HEK293 (cell line): ENCODE results near the gene SCN10A.

Experiments
- EGR2 ChIP-seq: fragments of 450-650 bp; formaldehyde crosslinking; IDR thresholded peaks from 2 replicates; pipeline ENCODE4 v1.5.1; 2016; ENCODE audit warnings: low read depth, missing biosample characterization, missing genetic modification characterization
- GLIS1 ChIP-seq: fragments of 450-650 bp; formaldehyde crosslinking; IDR thresholded peaks from 2 replicates; pipeline ENCODE4 v1.5.1; 2016; ENCODE audit warnings: missing biosample characterization, missing genetic modification characterization
- GLIS2 ChIP-seq: fragments of 450-650 bp; formaldehyde crosslinking; IDR thresholded peaks from 2 replicates; pipeline ENCODE4 v1.5.1; 2016; ENCODE audit warnings: missing biosample characterization, missing genetic modification characterization
- KLF9 ChIP-seq: fragments of 450-650 bp; formaldehyde crosslinking; IDR thresholded peaks from 2 replicates; pipeline ENCODE4 v1.5.1; 2016; ENCODE audit warnings: missing biosample characterization, missing genetic modification characterization, low read depth
- MEIS1 ChIP-seq: sonication (generic); formaldehyde crosslinking; IDR thresholded peaks from 2 replicates; pipeline ENCODE4 v1.8.1; 2022; ENCODE audit warnings: missing genetic modification reagents, mild to moderate bottlenecking, borderline replicate concordance
- SCRT2 ChIP-seq: fragments of 450-650 bp; formaldehyde crosslinking; IDR thresholded peaks from 2 replicates; pipeline ENCODE4 v1.5.1; 2016; ENCODE audit warnings: missing biosample characterization, missing genetic modification characterization
- TCF7L2 ChIP-seq: IDR thresholded peaks from 2 replicates; pipeline ENCODE4 v1.6.1; 2011; ENCODE audit warnings: low read depth, mild to moderate bottlenecking, inconsistent platforms, low read length, moderate library complexity, borderline replicate concordance
- TRIM28 ChIP-seq: IDR thresholded peaks from 2 replicates; pipeline ENCODE4 v1.6.1; 2011; ENCODE audit warnings: low read length, control low read depth, borderline replicate concordance
- ZBTB1 ChIP-seq: fragments of 450-650 bp; formaldehyde crosslinking; IDR thresholded peaks from 2 replicates; pipeline ENCODE4 v1.5.1; 2016; ENCODE audit warnings: missing biosample characterization, missing genetic modification characterization
- ZFP37 ChIP-seq: fragments of 450-650 bp; formaldehyde crosslinking; IDR thresholded peaks from 2 replicates; pipeline ENCODE4 v1.5.1; 2016; ENCODE audit warnings: missing biosample characterization, missing genetic modification characterization
- ZFP69B ChIP-seq: fragments of 450-650 bp; formaldehyde crosslinking; IDR thresholded peaks from 2 replicates; pipeline ENCODE4 v1.5.1; 2016; ENCODE audit warnings: missing biosample characterization, missing genetic modification characterization
- ZNF121 ChIP-seq: fragments of 450-650 bp; formaldehyde crosslinking; IDR thresholded peaks from 2 replicates; pipeline ENCODE4 v1.5.1; 2016; ENCODE audit warnings: missing biosample characterization, missing genetic modification characterization
- ZNF239 ChIP-seq: fragments of 450-650 bp; formaldehyde crosslinking; IDR thresholded peaks from 2 replicates; pipeline ENCODE4 v1.5.1; 2016; ENCODE audit warnings: missing biosample characterization, missing genetic modification characterization
- ZNF473 ChIP-seq: fragments of 450-650 bp; formaldehyde crosslinking; IDR thresholded peaks from 2 replicates; pipeline ENCODE4 v1.5.1; 2017; ENCODE audit warnings: missing biosample characterization, missing genetic modification characterization
- ZNF48 ChIP-seq: fragments of 450-650 bp; formaldehyde crosslinking; IDR thresholded peaks from 2 replicates; pipeline ENCODE4 v1.5.1; 2016; ENCODE audit warnings: missing biosample characterization, missing genetic modification characterization
- ZNF510 ChIP-seq: fragments of 450-650 bp; formaldehyde crosslinking; IDR thresholded peaks from 2 replicates; pipeline ENCODE4 v1.5.1; 2018; ENCODE audit warnings: mild to moderate bottlenecking, missing genetic modification characterization, missing biosample characterization; ENCODE audit not compliant: insufficient replicate concordance
- ZNF544 ChIP-seq: fragments of 450-650 bp; formaldehyde crosslinking; IDR thresholded peaks from 2 replicates; pipeline ENCODE4 v1.5.0; 2017; ENCODE audit warnings: missing biosample characterization, missing genetic modification characterization
- ZNF549 ChIP-seq: fragments of 450-650 bp; IDR thresholded peaks from 2 replicates; pipeline ENCODE4 v1.5.1; 2018; ENCODE audit warnings: missing biosample characterization, missing genetic modification characterization, mild to moderate bottlenecking, inconsistent platforms, moderate library complexity
- ZNF654 ChIP-seq: fragments of 450-650 bp; formaldehyde crosslinking; IDR thresholded peaks from 2 replicates; pipeline ENCODE4 v1.5.1; 2016; ENCODE audit warnings: low read depth, missing biosample characterization, missing genetic modification characterization
- ZNF777 ChIP-seq: fragments of 450-650 bp; formaldehyde crosslinking; IDR thresholded peaks from 2 replicates; pipeline ENCODE4 v1.5.1; 2017; ENCODE audit warnings: missing biosample characterization, missing genetic modification characterization, borderline replicate concordance
- ZNF785 ChIP-seq: fragments of 450-650 bp; formaldehyde crosslinking; IDR thresholded peaks from 2 replicates; pipeline ENCODE4 v1.5.1; 2016; ENCODE audit warnings: missing biosample characterization, missing genetic modification characterization
- ZSCAN30 ChIP-seq: fragments of 450-650 bp; IDR thresholded peaks from 2 replicates; pipeline ENCODE4 v1.5.1; 2018; ENCODE audit warnings: missing biosample characterization, mild to moderate bottlenecking, missing genetic modification characterization, moderate library complexity
- TF ChIP-seq, protein P1 (sequence below): fragments of 450-650 bp; formaldehyde crosslinking; IDR thresholded peaks from 2 replicates; pipeline ENCODE4 v1.5.1; 2016; ENCODE audit warnings: missing biosample characterization, missing genetic modification characterization
- TF ChIP-seq, protein P2 (sequence below): fragments of 450-650 bp; formaldehyde crosslinking; IDR thresholded peaks from 2 replicates; pipeline ENCODE4 v1.5.1; 2016; ENCODE audit warnings: missing biosample characterization, missing genetic modification characterization
- TF ChIP-seq, protein P3 (sequence below): fragments of 450-650 bp; formaldehyde crosslinking; IDR thresholded peaks from 2 replicates; pipeline ENCODE4 v1.5.1; 2016; ENCODE audit warnings: missing biosample characterization, missing genetic modification characterization
- TF ChIP-seq, protein P4 (sequence below): fragments of 450-650 bp; IDR thresholded peaks from 2 replicates; pipeline ENCODE4 v1.5.1; 2018; ENCODE audit warnings: missing biosample characterization, missing genetic modification characterization

The SCN10A gene

DNA sequence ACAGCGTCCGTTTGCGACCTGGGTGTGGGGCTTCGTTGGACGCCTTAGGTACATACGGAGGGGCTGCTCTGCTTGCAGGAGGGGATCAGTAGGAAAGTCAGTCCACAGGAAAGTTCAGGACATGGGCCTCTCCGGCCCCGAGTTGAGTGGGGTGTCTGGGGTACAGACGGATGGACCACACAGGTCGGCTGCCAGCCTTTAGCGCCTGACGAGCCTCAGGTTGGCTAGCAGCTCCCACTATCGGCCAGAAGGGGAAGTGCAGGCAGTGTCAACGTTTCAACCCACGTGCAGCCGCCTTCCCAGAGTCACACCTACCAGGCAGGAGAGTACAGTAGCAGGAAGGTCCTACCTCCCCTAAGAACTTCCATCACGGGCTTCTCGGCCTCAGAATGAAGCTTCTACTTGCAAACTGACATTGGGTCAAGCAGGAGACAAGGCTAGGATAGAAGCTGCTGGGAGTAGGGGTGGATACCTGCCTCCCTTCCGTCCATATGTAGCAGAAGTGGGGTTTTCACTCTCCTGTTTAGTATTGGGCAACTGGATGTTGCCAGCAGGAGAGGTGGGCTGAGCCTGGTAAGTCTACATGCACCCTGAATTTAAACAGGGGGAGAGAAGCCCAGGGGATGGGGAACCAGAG is 164.7 kb downstream of the SCN10A start (continued):
- TF ChIP-seq ZNF510 (no peak), MEIS1 (CRISPR knock-in tag) (no peak), KLF9 (tag by site-specific recombination) (0 out of 2 replicates have a peak, but pooled peaks have one; percentile 29), ZNF121 (tag by site-specific recombination) (no peak), ZNF654 (tag by site-specific recombination) (peak; percentile 28), ZBTB1 (tag by site-specific recombination) (no peak), ZNF239 (tag by site-specific recombination) (no peak), ZNF544 (tag by site-specific recombination) (no peak), GLIS1 (tag by site-specific recombination) (peak; percentile 26; the same call in 1 of the 2 replicates), ZNF473 (no peak), TCF7L2 (no peak), ZNF549 (tag by site-specific recombination) (no peak), ZNF777 (tag by site-specific recombination) (no peak), GLIS2 (tag by site-specific recombination) (peak; percentile 49; the same call in 1 of the 2 replicates), TRIM28 (no peak), ZNF785 (tag by site-specific recombination) (no peak), ZFP69B (no peak), SCRT2 (tag by site-specific recombination) (no peak; the same call in 1 of the 2 replicates), ZFP37 (tag by site-specific recombination) (no peak), ZNF48 (no peak), ZSCAN30 (tag by site-specific recombination) (no peak), EGR2 (tag by site-specific recombination) (peak; percentile 24; the same call in 1 of the 2 replicates)
- TF ChIP-seq, protein P1, sequence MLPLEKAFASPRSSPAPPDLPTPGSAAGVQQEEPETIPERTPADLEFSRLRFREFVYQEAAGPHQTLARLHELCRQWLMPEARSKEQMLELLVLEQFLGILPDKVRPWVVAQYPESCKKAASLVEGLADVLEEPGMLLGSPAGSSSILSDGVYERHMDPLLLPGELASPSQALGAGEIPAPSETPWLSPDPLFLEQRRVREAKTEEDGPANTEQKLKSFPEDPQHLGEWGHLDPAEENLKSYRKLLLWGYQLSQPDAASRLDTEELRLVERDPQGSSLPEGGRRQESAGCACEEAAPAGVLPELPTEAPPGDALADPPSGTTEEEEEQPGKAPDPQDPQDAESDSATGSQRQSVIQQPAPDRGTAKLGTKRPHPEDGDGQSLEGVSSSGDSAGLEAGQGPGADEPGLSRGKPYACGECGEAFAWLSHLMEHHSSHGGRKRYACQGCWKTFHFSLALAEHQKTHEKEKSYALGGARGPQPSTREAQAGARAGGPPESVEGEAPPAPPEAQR (tag by site-specific recombination): no peak
- TF ChIP-seq, protein P2, sequence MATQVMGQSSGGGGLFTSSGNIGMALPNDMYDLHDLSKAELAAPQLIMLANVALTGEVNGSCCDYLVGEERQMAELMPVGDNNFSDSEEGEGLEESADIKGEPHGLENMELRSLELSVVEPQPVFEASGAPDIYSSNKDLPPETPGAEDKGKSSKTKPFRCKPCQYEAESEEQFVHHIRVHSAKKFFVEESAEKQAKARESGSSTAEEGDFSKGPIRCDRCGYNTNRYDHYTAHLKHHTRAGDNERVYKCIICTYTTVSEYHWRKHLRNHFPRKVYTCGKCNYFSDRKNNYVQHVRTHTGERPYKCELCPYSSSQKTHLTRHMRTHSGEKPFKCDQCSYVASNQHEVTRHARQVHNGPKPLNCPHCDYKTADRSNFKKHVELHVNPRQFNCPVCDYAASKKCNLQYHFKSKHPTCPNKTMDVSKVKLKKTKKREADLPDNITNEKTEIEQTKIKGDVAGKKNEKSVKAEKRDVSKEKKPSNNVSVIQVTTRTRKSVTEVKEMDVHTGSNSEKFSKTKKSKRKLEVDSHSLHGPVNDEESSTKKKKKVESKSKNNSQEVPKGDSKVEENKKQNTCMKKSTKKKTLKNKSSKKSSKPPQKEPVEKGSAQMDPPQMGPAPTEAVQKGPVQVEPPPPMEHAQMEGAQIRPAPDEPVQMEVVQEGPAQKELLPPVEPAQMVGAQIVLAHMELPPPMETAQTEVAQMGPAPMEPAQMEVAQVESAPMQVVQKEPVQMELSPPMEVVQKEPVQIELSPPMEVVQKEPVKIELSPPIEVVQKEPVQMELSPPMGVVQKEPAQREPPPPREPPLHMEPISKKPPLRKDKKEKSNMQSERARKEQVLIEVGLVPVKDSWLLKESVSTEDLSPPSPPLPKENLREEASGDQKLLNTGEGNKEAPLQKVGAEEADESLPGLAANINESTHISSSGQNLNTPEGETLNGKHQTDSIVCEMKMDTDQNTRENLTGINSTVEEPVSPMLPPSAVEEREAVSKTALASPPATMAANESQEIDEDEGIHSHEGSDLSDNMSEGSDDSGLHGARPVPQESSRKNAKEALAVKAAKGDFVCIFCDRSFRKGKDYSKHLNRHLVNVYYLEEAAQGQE (tag by site-specific recombination): no peak
- TF ChIP-seq, protein P3, sequence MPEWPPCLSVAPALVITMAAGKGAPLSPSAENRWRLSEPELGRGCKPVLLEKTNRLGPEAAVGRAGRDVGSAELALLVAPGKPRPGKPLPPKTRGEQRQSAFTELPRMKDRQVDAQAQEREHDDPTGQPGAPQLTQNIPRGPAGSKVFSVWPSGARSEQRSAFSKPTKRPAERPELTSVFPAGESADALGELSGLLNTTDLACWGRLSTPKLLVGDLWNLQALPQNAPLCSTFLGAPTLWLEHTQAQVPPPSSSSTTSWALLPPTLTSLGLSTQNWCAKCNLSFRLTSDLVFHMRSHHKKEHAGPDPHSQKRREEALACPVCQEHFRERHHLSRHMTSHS (tag by site-specific recombination): no peak
- TF ChIP-seq, protein P4, sequence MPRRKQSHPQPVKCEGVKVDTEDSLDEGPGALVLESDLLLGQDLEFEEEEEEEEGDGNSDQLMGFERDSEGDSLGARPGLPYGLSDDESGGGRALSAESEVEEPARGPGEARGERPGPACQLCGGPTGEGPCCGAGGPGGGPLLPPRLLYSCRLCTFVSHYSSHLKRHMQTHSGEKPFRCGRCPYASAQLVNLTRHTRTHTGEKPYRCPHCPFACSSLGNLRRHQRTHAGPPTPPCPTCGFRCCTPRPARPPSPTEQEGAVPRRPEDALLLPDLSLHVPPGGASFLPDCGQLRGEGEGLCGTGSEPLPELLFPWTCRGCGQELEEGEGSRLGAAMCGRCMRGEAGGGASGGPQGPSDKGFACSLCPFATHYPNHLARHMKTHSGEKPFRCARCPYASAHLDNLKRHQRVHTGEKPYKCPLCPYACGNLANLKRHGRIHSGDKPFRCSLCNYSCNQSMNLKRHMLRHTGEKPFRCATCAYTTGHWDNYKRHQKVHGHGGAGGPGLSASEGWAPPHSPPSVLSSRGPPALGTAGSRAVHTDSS (tag by site-specific recombination): no peak
